Ovary (tissue), 3 donors: ENCODE measurements around the gene FGD5.

Experiments
- CTCF ChIP-seq, 3 donors: fragments of 450-650 bp in 2 of 3; fragments of 200-600 bp in 1 of 3; IDR thresholded peaks; one replicate each; pipeline versions ENCODE4 v1.5.1 to v1.8.0; 2016 to 2022; ENCODE audit warnings: antibody characterized with exemption in 3 of 3, mild to moderate bottlenecking in 1 of 3
- EP300 ChIP-seq: sonication (generic); formaldehyde crosslinking; IDR thresholded peaks from one replicate; pipeline ENCODE4 v1.6.1; 2017; ENCODE audit warnings: antibody characterized with exemption
- POLR2A ChIP-seq: fragments of 450-650 bp; IDR thresholded peaks from one replicate; pipeline ENCODE4 v1.6.1; 2017; ENCODE audit warnings: antibody characterized with exemption, mild to moderate bottlenecking, moderate library complexity
- donor health status: DM: no; HTN: no; CAD: no.

DNA sequence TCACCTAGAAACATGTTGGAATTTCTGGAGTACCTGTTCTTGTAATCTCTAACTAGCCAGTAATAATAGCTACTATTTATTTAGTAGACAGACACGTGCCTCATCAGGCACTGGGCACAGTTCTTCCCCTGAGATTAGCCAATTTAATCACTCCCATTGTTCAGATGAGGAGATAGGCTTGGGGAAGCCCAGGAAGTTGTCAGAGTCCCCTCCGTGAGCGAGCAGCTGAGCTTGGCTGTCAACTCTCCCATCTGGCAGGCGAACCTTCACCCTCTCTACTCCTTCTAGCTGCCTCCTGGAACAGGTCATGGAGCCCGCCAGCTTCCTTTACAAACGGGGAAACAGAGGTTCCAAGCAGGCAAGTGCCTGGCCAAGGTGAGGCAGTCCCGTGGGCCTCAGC is 31.1 kb upstream of the FGD5 start:
- TF ChIP-seq EP300 (no peak), CTCF (IDR thresholded peaks at IDR 0.05) (no peak), POLR2A (no peak)
